Activated CD8-positive, alpha-beta memory T cell treated with anti-CD3 and anti-CD28 coated beads, Interleukin-2, amount 50 U/mL, for 48 hours (primary cell): ENCODE measurements around the gene KIF9.
"Not testable (repeated sequence)": the region's sequence is repeated elsewhere in the genome, so short reads cannot be mapped to it uniquely, and the experiment has no call there.

Experiments used
- DNase-seq: peaks from one replicate; pipeline ENCODE4 v3.0.0-alpha.2; 2020

KIF9 gene

DNA sequence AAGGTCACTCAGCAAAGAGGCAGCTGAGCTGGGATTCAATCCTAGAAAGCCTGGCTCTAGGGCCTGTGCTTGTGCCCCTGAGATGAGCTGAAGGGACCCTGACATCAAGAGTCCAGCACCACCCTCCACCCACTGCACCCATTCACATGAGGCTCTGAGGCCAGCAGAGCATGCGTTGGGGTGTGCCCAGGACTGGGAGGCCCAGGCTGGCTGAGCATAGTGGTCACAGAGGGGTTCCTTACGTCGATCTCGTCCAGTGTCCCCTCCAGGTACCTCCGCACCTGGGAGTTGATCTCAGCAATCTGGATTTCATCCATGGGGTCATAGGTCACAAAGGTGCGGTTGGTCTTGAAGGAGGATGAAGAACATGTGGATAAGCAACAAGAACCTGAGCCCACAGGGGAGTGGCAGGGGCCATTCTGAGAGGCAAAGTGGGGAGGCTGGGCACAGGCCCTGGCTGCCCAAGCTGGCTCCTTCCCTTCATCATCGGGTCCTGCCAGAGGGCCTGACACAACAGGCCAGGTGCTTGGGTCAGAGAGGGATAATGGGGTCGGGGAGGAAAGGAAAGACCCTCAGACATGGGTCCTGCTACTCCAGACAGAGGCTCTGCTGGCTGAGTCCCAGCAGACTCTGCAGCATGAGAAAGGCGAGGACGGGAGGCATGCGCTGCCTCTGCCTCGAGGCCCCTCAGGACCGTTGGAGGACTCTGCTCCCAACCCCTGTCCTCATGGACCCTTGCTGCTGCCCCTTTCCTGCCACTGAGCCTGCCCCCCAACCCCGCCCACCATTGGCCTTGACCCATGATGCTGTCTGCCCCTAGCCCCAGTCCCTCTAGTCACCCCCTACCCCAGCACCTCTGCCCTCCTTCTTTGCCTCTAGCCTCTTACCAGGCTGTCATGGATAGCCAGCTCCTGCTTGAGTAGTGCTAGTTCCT lies 35.2 kb downstream of the KIF9 start:
- DNase-seq, result no peak

DNA sequence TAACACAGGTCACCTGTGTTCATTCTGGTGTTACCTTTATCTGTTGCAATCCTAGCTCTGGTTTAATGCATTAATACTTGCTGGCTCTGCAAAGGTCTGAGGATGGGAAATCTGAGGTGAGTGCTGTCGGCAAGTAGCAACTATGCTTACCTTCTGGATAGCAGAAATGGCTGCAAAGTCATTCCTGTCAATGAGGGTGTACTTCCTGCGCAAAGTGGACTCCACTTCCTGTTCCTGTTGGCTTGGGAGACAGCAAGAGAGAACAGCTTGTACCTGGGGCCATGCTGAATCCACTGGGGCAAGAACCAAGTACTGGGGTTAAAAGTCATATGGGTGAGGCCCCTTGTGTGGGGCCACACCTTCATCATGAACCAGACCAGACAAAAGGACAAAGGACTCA lies 37.3 kb downstream of the KIF9 start:
- no peak for DNase-seq

DNA sequence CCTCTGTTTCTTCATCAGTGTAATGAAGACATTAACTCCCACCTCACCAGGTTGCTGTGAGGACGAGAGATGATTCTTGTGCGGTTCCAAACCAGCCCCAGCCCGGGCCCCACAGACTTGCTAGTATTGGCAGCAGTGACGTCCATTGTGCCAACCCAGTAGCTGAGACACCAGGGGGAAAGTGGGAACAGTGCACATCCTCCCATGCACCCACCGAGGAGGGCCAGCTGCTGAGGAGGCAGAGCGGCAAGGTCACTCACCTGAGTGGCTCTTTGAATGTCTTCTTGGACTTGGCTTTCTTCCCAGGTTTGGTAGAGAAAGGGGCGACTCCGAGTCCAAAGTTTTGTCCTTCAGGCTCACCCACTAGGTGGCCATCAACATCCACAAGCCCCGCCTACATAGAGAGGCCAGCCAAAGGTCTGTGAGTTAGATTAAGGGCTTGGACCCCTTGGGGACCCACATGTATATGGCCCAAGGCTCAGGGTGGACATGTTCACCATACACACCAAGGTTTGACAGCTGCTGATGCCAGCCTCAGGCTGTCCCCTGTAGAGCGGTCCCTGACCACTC lies 38.0 kb downstream of the KIF9 start:
- DNase-seq, result no peak

DNA sequence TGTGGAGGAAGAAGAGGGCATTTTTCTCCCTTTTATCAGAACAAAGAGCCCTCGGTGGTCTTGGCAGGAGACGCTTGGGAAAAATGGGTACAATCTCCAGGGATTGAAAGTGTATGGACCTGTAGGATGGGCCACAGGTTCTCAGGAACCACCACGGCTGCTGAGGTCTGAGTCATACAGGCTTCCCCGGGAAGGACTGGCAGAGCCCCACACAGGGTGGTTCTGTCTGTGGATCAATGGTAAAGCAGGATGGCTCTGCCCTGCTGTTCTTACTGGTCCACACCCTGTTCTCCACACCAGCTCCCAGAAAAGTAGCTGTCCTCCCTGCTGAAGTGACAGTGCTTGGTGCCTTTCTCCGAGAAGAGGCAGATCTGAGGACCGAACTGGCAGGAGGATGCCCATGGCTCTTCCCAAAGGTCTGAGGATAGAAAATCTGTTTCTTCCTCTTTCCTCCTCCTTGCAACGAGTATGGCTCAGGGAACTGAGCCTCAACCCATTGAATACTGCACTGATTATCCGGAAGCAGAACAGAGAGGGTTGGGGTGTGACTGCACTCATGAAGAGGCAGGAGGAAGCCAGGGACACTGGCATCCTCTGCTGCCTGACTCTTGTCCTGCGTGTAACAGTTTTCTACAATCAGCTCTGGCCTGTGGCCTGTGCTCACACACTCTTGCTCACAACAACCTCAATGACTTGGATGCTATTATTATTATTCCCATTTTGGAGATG lies 39.0 kb downstream of the KIF9 start:
- DNase-seq, result no peak

DNA sequence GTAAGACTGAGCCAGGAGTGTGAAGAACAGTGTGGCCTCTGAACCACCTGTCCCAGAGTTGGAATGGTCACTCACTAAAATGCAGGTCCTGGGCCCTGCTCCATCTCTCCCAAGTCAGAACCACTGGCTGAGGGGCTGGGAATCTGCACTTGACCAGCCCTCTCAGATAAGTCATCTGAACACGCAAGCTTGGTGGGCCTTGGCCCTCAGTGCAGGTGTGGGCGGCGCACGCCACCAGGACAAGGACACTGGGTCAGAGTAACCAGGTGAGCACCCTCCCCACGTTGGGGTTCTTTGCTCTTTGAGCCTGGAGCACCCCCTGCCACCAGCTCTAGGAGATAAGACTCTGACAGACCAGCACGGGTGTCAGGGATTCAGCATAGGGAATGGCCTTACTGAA lies 42.7 kb downstream of the KIF9 start:
- no peak for DNase-seq

DNA sequence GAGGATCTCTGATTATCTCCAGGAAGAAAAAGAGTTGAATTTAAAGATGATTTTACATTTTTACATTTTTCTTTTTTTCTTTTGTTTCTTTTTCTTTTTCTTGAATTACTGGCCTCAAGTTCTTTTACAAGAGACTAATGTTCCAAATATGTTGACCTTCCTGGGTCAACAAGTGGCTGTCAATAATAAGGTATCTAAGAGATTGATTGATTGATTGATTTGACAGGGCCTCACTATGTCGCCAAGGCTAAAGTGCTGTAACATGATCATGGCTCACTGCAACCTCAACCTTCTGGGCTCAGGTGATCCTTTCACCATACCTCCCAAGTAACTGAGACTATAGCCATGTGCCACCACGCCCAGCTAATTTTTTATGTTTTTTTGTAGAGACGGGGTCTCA lies 44.6 kb downstream of the KIF9 start:
- DNase-seq, result no peak

DNA sequence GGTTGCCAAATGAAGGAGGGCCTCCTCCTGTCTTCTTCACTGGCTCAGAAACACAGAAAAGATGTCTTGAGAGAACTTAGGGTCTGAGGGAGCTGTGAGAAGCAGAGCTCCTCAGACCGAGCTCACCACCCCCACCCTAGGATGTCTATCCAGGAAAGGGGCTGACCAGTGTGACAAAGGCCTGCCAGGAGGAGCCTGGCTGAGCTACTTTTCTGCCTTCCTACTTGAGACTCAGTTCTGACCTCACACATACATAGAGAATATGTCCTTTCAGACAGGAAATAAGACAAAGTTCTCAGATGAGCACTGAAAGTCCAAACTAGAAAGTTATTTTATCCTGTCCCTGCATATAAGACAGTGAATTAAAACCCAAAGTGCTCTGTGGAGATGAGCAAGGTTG lies 54.5 kb downstream of the KIF9 start:
- no peak for DNase-seq

DNA sequence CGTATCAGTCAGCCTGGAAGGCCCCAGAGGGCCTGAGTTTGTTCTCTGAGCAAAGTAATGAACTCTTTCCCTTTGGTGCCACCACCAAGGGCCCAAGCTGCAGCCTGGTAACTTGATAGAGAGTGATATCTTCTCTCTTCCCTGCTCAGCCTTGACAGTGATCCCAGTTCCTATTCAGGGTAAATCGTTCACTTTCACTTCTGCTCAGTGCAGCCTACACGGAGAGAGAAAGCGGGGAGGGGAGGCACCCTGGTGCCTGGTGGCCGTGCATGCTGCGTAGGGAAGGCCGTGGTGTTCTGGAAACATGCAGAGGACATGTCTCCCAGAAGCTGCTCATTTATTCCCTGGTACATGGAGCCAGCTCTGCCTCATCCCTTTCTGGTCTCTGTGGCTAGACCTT lies 54.9 kb downstream of the KIF9 start:
- no peak for DNase-seq

DNA sequence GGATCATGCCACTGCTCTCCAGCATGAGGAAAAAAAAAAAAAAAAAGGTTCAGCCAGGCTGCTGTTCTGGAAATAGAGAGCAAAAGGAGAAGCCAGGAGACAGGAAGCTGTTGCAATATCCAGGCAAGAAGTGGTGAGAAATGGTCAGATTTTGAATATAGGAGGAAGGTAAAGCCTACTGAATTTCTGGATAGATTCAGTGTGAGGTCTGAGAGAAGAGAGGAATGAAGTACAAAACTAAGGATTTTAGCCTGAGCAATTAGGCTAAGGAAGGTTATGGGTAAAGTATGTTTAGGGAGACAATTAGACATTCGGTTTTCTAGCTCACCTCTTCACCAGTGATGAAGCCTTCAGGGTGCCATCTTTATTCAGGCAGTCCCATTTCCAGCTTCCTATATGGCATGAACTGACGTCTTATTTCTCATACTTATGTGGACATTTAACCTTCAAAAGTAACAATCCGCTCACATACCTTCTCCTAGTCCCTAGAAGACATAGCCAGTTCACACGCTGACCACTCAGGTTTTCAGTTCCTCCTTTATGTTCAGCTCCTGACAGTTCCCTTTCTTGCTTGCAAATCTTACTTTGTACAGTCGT lies 57.2 kb downstream of the KIF9 start:
- no peak for DNase-seq

DNA sequence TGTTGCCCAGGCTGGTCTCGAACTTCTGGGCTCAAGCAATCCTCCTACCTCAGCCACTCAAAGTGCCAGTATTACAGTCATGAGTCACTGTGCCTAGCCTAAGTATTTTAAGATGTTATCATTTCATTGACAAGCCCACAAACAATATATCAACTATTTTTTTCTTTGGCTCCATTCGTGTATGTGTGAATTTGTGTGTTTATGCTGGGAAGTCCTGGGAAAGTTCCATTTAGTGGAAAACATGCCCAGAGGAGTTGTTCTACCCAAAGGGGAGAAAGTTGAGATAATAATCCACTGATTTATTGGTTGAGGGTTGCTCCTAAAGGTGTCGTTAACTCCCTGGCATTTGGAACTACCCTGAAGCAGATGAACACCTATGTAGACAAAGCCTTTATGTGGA lies 58.8 kb downstream of the KIF9 start:
- DNase-seq, result no peak

DNA sequence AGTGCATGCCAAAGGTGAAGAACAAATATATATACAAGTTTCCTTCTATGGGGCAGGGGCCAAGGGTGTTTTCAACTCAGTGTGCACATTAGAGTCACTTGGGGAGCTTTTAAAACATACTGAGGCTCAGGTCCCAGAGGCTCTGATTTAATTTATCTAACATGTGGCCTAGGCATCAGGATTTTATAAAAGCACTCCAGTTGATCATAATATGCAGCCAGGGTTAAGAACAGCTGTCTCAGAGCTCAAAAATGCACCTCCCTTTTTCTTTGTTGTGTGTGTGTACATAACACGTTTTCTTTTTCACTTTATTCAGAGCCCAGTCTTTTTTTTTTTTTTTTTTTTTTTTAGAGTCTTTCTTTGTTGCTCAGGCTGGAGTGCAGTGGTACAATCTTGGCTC lies 60.8 kb downstream of the KIF9 start:
- no peak for DNase-seq

DNA sequence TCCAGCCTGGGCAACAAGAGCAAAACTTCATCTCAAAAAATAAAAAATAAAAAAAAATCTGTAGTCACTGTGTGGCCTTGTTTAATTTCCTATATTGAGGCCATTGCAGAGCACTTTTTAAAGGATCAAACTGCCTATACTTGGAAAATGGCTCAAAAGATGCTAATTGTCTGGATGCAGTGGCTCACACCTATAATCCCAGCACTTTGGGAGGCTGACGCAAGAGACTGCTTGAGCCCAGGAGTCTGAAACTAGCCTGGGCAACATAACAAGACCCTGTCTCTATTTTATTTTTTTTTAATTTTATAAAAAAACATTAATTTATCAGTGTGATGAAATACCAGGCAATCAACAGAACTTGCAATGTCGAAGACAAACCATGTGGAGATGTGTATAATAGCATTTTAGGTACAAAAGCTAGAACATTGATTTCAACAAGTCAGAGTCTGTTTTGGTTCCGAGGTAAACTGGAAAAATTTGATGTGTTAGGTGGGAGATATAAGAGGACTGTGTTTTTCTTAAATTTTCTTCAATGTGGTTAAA lies 71.7 kb downstream of the KIF9 start:
- no peak for DNase-seq

DNA sequence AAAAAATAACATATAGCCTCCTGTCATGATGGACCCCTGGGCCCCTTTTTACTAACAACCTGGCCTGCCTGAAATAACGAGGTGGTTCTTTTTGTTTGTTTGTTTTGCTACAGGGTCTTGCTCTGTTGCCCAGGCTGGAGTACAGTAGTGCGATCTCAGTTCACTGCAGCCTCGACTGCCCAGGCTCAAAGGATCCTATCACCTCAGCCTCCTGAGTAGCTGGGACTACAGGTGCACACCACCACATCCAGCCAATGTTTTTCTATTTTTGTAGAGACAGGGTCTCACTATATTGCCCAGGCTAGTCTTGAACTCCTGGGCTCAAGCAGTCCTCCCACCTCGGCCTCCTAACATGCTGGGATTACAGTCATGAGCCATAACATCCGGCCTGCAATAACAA lies 76.6 kb downstream of the KIF9 start:
- not testable (repeated sequence) for DNase-seq

DNA sequence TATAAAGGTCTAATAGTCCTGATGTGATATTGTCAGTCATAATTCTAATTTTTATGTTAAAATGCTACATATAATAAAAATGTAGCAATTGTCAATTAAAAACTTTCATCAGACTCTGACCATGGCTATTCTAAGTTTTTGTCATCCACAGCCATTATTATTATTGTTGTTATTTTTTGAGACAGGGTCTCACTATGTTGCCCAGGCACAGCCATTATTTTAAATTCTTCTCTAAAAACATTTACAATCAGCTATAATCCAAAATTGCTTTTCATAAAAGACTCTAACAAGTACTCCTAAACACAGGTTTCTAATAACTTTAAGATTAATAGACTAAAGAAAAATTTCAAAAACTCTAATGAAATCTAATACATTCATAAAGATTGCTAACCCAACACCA lies 77.7 kb downstream of the KIF9 start:
- DNase-seq, result no peak

DNA sequence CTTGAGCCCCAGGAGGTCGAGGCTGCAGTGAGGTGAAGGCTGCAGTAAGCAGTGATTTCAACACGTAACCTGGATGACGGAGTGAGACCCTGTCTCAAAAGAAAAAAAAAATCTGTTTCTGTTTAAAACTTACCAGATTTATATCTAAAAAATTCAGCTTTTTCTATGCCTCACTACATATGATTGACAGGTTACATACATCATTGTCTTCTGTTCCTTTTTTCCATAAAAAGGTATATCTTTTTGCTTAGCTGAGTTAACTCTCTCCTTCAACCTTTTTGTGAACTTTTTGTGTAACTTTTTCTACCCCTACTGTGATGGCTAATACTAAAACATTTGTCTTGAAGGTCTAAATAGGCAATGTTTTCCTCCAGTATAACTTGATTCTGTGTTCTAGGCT lies 80.1 kb downstream of the KIF9 start:
- no peak for DNase-seq

DNA sequence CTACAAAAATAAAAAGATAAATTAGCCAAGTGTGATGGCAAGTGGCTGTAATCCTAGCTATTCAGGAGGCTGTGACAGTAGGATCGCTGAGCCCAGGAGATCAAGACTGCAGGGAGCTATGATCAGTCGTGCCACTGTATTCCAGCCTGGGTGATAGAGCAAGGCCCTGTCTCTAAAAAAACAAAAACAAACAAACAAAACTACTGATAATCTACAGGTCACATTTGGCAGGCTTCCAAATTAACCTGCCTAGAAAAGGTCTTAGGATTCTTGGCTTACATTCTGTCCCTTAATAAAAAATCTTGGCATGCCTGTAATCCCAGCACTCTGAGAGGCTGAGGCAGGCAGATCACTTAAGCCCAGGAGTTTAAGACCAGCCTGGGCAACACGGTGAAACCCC lies 85.3 kb downstream of the KIF9 start:
- no peak for DNase-seq

DNA sequence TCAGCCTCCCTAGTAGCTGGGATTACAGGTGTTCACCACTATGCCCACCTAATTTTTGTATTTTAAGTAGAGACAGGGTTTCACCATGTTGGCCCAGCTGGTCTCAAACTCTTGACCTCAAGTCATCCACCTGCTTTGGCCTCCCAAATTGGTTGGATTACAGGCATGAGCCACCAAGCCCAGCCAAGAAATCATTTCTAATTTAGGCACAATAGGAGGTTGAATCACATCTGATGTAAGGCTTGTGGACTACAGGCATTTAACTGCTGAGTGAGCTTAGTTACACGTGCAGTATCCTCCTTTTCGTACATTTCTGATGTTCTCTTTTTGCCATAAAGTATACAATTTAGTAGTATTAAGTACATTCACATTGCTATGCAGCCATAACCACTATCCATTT lies 87.6 kb downstream of the KIF9 start:
- DNase-seq, result no peak

DNA sequence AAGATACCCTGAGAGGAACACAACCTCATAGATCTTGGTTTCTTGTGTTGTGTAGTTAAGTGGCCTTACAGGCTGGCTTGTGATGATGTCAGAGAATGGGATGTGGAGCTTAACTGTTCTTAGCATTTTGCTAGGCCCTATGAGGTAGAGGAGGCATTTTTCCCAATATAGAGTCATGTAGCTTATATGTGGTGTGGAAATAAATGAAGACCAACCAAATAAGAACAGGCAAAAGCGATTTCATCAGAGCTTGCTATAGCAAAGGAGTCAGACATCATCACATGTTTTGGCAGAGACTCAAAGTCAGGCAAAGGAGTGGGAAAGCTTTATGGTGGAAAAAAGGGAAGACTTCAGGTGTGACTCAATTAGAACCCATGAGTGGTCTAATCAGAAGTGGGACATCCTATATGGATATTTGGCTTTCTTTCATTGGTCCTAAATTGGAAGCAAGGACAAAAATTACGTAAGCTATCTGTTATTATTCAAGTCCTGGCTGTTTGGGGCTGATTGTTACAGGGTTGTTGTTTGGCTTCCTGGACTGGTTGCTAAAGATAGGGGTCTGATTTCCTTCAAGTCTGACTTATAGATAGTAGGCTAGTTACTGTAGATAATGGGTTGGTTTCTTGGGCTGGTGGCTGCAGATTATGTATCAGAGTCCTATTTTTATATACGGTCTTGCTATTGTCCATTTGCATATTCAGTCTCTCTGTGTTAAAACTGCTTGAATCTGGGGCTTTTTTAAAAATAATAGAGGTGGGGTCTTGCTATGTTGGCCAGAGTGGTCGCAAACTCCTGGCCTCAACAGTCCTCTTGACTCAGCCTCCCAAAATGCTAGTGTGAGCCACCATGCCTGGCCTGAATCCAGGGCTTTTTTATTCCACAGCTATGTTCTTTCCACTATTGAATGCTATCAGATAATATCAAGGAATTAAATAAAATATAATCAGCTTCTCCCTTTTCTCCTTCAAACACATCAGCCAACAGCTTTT lies 88.4 kb downstream of the KIF9 start:
- DNase-seq, result no peak

DNA sequence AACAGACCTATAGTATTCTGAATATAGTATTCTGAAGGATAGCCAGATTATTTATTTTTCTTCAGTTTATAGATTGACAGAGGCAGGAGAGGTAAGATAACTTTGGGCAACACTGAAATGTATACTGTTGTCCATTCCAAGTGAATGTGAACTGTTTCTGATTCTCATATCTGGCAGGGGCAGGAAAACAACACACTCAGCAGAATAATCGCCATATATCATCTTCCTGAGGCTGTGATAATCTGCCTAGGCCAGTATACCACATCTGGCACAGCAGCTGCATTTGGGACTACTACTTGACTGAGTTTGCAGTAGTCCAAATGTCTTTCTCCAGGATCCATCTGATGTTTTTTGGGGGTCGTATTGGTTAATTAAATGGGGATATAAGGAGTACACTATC lies 96.3 kb downstream of the KIF9 start:
- DNase-seq, result no peak

DNA sequence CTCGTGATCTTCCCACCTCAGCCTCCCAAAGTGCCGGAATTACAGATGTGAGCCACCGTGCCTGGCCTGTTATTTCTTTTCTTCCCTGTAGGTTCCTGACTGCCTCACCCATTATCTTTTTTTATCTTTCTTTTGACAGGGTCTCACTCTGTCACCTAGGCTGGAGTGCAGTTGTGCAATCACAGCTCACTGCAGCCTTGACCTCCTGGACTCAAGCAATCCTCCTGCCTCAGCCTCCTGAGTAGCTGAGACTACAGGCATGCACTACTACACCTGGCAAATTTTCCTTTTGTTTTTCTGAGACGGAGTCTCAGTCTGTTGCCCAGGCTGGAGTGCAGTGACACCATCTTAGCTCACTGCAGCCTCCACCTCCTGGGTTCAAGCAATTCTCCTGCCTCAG lies 100.9 kb downstream of the KIF9 start:
- DNase-seq, result not testable (repeated sequence)

DNA sequence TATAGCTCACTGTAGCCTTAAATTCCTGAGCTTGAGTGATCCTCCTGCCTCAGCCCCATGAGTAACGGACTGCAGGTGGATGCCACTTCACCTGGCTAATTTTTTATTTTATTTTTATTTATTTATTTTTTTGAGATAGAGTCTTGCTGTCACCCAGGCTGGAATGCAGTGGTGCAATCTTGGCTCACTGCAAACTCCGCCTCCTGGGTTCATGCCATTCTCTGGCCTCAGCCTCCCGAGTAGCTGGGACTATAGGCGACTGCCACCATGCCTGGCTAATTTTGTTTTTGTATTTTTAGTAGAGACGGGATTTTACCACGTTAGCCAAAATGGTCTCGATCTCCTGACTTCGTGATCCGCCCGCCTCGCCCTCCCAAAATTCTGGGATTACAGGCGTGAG lies 102.6 kb downstream of the KIF9 start:
- DNase-seq, result not testable (repeated sequence)
